GM21619 (cell line): ENCODE results near the gene IL19.
"Not testable (repeated sequence)": the region's sequence is repeated elsewhere in the genome, so short reads cannot be mapped to it uniquely, and the experiment has no call there.

Experiments used
- ATAC-seq: cut with Tn5 transposase; IDR thresholded peaks from one replicate; pipeline ENCODE4 v1.9.1; 2021; ENCODE audit not compliant: unreplicated experiment

IL19 gene

GRCh38 chr1:206772243-206772937, 1.8 kb downstream of the IL19 start, which contains the start of gene IL10:
Gene IL10 (minus strand): TSS chr1:206772494. CDS start chr1:206772435, 59 bp downstream.
- no peak for ATAC-seq

GRCh38 chr1:206774093-206774492, 3.5 kb downstream of the IL19 start:
- ATAC-seq = no peak

GRCh38 chr1:206776229-206776628, 5.7 kb downstream of the IL19 start:
- no peak for ATAC-seq

- no peak for ATAC-seq
Observed at GRCh38 chr1:206778031-206778430, 7.5 kb downstream of the IL19 start.

GRCh38 chr1:206778911-206779310, 8.3 kb downstream of the IL19 start:
- ATAC-seq = not testable (repeated sequence)

- ATAC-seq = no peak
Observed at GRCh38 chr1:206779638-206780037, 9.1 kb downstream of the IL19 start.

- ATAC-seq = peak; percentile 72
Observed at GRCh38 chr1:206782448-206782847, 11.9 kb downstream of the IL19 start.

- ATAC-seq = no peak
Observed at GRCh38 chr1:206783506-206783905, 12.9 kb downstream of the IL19 start.

- peak; percentile 68 for ATAC-seq
Observed at GRCh38 chr1:206784471-206784903, 13.9 kb downstream of the IL19 start.

- no peak for ATAC-seq
Observed at GRCh38 chr1:206785182-206785765, 14.7 kb downstream of the IL19 start.

- ATAC-seq = no peak
Observed at GRCh38 chr1:206786212-206786886, 15.8 kb downstream of the IL19 start.

GRCh38 chr1:206787891-206788290, 17.3 kb downstream of the IL19 start:
- no peak for ATAC-seq

GRCh38 chr1:206788487-206789050, 18.0 kb downstream of the IL19 start:
- no peak for ATAC-seq

- peak; percentile 33 for ATAC-seq
Observed at GRCh38 chr1:206790502-206791250, 20.1 kb downstream of the IL19 start.

GRCh38 chr1:206792939-206793607, 22.5 kb downstream of the IL19 start:
- peak; percentile 49 for ATAC-seq

- ATAC-seq = no peak
Observed at GRCh38 chr1:206793620-206794019, 23.0 kb downstream of the IL19 start.

GRCh38 chr1:206794294-206794908, 23.8 kb downstream of the IL19 start:
- no peak for ATAC-seq

GRCh38 chr1:206796116-206796515, 25.5 kb downstream of the IL19 start:
- no peak for ATAC-seq

GRCh38 chr1:206796981-206797402, 26.4 kb downstream of the IL19 start:
- ATAC-seq = no peak
